GDM1 (cell line): ENCODE data around the gene GALNT10.

Source experiments
- DNase-seq: peaks from one replicate; lab custom pipeline; 2025; lab: John Stamatoyannopoulos, UW

GALNT10 gene

DNA sequence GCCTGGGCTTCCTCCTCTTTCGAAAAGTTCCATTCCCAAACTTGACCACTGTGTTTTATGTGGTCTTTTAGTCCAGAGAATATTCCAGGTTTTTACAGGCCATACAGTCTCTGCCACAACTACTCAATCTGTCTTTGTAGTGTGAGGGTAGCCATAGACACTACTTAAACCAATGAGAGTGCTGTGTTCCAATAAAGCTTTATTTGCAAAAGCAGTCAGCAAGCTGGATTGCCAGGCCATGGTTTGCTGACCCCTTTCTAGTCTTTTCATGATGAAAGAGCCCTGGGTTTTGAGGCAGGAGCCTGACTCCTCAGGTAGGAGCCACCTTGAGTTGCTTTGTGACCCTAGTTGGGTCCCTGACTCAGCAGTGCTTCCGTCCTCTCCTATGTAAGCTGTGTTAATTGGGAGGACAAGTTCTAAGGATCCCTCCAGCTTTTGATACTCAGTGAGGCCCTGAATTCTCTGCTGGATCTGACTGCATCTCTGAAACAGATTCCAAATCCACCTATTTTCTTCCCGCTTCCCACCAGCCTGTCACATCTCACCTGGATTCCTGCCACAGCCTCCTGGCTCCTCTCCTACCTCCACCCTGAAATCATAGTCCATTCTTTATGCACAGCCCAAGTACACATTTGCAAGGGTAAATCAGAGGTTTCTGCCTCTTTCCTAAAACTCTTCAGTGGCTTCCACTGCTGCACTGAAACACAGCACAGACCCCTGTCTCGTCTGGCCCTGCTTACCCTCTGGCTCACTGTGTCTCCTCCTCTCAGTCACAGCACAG, 13.5 kb downstream of the GALNT10 start:
- DNase-seq: no peak

DNA sequence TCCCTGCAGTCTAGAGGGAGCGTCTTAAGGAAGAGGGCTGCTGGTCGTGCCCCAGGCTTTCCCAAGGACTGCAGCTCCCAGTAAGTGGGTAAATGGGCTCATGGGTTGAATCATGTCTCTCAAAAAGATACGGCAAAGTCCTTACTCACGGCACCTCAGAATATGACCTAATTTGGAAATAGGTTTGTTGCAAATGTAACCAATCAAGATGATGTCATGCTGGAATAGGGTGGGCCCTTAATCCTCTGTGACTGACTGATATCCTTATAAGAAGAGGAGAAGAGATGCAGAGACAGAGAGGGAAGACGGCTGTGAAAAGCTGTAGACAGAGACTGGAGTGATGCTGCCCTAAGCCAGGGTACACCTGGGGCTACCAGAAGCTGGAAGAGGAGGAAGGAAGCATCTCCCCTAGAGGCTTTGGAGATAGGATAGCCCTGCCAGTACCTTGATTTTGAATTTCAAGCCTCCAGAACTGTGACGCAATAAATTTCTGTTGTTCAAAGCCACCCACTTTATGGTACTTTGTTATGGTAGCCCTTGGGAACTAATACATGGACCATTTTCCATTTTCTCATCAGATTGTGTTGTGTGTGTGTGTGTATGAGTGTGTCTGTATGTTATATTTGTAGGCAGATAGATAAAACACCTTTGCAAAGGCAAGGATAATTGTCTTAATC, 15.0 kb downstream of the GALNT10 start:
- no peak for DNase-seq

DNA sequence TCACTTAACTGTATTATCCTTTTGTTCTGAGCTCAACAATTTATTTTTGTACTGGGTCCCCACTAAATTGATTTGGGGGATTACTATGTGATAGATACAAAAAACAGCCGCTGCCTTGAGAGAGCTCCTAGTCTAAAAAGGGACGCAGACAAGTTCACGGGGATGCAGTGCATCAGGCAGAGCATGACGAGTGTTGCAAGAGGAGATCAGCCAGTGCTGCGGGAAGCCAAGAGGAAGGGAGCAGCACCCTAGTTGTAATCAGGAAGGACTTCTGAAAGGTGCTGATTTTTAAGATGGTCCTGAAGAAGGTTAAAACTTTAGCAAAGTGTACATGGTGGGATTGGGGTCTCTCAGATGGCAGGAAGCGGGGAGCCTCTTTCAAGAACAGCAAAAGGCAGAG, 15.8 kb downstream of the GALNT10 start:
- DNase-seq: no peak

- DNase-seq: no peak
Measured at GRCh38 chr5:154207204-154207603, 16.7 kb downstream of the GALNT10 start.

DNA sequence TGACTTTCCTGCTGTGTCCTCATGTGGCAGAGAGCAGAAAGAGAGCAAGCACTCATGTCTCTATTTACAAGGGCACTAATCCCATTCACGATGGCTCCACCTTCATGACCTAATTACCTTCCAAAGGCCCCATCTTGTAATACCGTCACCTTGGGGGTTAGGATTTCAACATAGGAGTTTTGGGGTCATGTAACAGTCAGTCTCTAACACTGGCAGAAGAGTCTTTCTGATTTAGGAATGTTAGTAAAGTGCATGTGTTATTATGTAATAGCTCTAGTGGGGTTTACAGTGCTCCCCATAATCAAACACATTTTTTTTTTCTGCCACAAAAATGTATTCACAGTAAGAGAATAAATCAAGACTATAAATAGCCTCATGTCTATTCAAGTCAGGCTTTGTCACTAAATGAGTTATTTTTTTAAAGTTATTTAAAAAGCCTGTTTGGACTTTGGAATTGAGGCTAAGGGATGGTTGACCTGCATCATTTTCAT, 19.1 kb downstream of the GALNT10 start:
- DNase-seq: no peak

- DNase-seq: no peak
Measured at GRCh38 chr5:154210163-154210562, 19.6 kb downstream of the GALNT10 start.

GRCh38 chr5:154211641-154212390, 21.3 kb downstream of the GALNT10 start:
- no peak for DNase-seq

- DNase-seq: no peak
Measured at GRCh38 chr5:154213592-154213991, 23.1 kb downstream of the GALNT10 start.

DNA sequence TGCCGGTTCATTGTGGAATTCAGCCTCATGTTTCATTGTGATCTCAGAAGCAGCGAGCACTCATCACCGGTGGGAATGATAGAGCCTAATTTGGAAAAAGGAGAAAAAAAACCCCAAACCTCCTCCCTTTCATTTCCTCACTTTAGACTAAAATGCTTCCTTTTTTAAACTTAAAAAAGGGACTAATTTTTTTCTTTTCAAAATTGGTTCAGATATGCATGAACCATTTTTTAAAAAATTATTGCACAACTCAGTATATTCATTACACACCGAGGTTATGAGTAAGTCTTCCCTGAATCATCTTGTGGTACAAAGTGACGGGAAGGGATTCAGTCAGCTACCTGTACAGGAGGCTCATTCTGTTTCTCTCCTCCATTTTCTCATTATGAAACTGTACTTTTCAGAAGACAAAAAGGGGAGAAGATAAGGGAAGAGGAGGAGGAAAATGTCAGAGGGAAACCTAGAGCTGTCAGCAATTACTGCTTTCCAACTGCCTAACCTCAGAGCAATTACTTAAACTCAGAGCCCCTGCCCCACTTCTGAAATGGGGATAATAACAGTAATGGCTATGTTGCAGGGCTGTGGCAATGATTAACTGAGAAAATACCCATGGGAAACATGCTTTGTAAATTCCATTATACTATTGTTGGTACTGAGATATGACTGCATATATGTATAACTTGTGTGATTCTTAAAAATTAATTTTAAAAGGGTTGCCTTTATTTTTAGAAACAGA, 24.0 kb downstream of the GALNT10 start:
- no peak for DNase-seq

GRCh38 chr5:154215571-154216325, 25.2 kb downstream of the GALNT10 start:
- no peak for DNase-seq

DNA sequence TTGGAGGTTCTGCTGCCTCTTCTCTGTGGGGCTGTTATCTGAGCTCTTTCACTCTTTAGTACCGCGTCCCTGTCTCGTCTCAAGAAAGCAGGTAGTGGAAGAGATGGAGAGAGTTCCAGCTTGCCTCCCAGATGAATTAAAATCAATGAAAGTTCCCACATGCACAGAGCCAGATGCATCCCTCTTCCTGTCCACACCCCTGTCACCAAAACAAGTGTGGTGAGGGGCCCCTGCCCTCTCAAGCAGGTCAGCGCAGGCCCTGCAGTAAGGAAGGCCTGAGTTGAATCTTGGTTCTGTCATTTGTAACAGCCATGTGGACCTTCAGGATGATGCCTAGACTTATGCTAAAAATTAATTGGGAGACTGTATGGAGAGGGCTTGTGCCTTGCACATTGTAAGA, 26.9 kb downstream of the GALNT10 start:
- DNase-seq: no peak

DNA sequence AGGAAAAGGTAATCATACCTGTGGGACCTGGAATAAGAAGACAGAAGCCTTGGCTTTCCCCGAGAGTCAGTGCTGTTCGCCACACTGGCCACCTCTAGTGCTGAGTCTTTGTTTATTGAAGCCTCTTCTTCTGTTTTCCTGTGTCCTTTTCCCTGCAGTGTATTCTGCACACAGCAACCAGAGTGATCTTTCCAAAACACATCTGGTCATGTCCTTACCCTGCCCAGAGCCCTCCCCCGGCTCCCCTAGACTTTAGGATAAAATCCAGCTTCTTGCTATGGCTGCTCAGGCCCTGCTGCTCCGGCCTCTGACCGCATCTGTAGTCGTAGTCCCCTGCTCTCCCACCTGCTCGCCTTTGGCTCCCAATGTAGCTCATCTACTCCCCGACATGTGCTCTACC, 28.3 kb downstream of the GALNT10 start:
- DNase-seq: no peak

DNA sequence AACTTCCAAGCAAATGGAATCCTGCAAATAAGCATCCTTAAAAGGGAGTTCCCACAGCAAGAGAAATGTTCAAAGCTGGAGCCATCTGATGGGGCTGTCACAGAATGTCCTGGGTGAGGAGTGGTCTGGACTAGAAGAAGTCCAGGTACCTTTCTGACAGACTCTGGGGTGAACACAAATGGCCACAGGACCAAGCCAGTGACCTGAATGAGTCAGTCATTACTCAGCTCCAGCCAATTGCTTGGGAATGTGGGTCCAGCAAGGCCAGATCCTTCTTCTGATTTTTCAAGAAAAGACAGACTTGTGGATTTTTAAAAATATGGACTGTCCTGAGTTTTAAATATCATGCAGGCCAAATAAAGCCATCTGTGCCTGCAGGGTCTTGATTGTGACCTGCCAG, 30.1 kb downstream of the GALNT10 start:
- no peak for DNase-seq

- DNase-seq: peak; percentile 78
Measured at GRCh38 chr5:154221371-154221896, 30.9 kb downstream of the GALNT10 start.

- DNase-seq: no peak
Measured at GRCh38 chr5:154222414-154222813, 31.9 kb downstream of the GALNT10 start.

DNA sequence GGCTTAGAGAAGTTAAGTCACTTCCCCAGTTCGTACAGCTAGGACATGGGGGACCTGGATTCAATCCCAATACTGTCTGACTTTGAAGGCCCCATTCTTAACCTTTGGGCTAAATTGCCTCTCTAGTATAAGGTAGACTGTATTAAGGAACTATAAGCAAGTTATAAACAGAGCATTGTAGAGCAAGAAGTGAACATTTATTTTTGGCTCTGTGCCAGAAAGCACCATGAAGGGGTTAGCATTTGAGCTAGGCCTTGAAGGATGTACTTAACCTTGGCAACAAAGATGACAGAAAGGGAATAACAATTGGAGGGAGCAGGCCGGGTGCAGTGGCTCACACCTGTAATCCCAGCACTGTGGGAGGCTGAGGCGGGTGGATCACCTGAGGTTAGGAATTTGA, 32.8 kb downstream of the GALNT10 start:
- no peak for DNase-seq

DNA sequence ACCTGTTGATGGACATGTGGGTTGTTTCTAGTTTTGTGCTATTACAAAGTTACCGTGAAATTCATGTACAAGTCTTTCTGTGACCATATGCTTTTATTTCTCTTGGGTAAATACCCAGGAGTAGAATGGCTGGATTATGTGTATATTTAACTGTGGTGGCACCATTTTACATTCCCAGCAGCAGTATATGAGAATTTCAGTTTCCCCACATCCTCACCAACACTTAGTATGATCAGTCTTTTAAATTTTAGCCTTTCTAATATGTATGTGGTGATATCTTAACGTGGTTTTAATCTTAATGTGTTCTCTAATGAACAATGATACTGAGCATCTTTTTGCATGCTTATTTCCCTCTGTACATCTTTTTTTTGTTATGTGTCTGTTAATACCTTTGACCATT, 36.6 kb downstream of the GALNT10 start:
- no peak for DNase-seq

- no peak for DNase-seq
Measured at GRCh38 chr5:154228696-154229095, 38.2 kb downstream of the GALNT10 start.

DNA sequence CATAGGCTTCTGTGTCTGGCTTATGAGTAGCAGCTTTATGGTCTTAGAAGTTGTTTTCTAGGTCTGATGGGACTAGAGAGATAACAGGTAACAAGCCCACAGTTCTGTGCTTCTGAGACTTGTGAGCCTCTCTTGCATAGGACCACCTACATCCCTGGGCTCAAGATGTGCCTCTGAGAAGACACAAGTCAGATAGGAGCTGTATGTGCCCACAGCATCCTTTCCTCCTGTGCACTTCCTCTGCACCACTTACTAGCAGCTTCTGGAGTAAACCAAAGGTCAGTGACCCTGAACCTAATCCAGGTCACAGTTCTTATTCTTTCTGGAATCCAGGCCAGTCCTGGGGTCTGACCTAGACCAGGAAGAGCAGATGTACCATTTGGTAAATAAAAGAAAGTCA, 40.0 kb downstream of the GALNT10 start:
- no peak for DNase-seq

DNA sequence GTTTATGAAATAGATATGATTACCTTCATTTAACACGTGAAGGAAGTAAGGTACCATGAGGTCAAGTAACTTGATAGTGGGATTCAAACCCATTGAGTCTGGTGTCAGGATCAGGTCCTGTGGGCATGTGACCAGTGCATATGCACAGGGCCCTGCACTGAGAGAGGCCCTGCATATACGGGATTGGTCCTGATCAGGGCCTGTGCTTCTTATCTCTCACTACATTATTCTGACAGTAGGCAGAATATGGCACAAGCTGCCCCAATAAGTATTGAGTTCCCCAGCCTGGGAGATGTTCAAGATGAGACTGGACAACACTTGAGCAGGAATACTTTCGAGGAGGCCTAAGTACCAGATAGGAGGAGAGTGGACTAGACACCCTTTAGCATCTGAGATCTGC, 44.0 kb downstream of the GALNT10 start:
- no peak for DNase-seq

DNA sequence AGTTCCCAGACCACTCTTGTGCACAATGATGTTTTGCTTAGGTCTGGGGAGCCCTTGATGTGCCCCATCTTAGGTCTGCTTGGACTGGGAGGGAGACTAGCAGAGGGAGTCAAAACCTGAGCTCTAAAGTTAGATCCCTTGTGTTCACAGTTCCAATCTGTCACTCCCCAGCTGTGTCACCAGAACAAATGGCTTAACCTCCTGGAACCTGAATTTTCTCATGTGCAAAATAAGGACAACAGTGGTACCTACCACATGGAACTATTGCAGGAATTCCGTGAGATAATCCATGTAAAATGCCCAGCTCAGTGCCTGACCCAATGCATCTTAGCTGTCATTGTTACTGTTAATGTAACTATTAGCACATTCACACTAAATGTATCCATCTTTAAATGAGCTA, 45.5 kb downstream of the GALNT10 start:
- DNase-seq: no peak
